GM13976 (cell line): ENCODE measurements around the gene VWDE.
"Not testable (repeated sequence)": the region's sequence is repeated elsewhere in the genome, so short reads cannot be mapped to it uniquely, and the experiment has no call there.

Experiments used
- DNase-seq: peaks from one replicate; pipeline ENCODE4 v3.0.0; 2012; ENCODE audit warnings: low spot score
- in situ Hi-C: fragments of 300-500 bp; cut with MboI; formaldehyde crosslinking; loops from one replicate; pipeline ENCODE4 v1.12.0; 2022; ENCODE audit warnings: low sequenced_read_pairs, mixed read lengths, inconsistent platforms; ENCODE audit not compliant: unreplicated experiment
- TF ChIP-seq, protein P1 (sequence below): IDR thresholded peaks from 2 replicates; pipeline ENCODE4 v1.5.1; 2012; ENCODE audit warnings: borderline replicate concordance, mild to moderate bottlenecking; ENCODE audit not compliant: insufficient read depth; ENCODE audit errors: extremely low read depth, missing control alignments, control extremely low read depth

Gene VWDE

DNA sequence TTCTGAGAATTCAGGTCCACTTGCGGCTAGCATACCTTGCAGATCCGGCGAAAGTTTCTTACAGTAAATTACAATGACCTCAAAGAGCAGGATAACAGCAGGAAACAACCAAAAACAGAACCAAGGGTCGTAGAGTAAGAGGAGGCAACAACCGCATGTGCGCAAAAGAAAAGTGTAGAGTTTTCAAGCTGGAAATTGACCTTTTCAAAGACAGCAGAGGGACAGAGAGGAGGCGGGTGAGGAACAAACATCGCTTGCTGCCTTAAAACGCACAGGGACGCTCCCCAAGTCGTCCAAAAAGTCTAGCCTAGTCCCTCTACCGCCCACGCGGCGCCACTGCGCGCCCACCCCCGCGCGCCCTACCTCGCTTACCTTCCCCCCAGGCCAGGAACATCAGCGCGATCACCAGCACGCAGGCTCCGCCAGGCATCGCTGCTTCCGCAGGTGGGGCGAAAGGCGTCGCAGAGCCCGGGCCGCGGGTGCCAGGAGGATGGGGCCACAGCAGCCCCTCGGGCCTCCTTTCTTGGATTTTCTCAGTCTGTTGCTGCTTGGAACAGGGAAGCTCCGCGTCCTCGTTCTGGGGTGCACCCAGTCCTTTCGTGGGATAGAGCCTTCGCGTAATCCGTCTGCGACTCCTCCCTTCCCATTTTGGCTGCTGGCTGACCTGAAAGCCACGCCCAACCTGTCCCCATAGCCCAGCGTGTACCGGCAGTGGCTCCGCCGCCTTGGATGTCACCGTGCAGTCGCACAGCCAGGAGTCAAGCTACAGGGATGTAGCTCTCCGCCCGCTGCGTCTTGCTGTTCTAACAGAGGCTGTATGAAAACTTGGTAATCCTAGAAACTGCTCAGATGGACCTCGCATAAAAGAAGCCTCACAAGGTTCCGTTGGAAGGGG, at the start of gene VWDE:
Gene VWDE (minus strand): TSS at position 579 of the 895 bp plus-strand sequence. CDS start 149 bp downstream, at position 430.
- in situ Hi-C loops = no loop called here
- peak; percentile 56 for DNase-seq
- TF ChIP-seq, protein P1, sequence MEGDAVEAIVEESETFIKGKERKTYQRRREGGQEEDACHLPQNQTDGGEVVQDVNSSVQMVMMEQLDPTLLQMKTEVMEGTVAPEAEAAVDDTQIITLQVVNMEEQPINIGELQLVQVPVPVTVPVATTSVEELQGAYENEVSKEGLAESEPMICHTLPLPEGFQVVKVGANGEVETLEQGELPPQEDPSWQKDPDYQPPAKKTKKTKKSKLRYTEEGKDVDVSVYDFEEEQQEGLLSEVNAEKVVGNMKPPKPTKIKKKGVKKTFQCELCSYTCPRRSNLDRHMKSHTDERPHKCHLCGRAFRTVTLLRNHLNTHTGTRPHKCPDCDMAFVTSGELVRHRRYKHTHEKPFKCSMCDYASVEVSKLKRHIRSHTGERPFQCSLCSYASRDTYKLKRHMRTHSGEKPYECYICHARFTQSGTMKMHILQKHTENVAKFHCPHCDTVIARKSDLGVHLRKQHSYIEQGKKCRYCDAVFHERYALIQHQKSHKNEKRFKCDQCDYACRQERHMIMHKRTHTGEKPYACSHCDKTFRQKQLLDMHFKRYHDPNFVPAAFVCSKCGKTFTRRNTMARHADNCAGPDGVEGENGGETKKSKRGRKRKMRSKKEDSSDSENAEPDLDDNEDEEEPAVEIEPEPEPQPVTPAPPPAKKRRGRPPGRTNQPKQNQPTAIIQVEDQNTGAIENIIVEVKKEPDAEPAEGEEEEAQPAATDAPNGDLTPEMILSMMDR = no peak

DNA sequence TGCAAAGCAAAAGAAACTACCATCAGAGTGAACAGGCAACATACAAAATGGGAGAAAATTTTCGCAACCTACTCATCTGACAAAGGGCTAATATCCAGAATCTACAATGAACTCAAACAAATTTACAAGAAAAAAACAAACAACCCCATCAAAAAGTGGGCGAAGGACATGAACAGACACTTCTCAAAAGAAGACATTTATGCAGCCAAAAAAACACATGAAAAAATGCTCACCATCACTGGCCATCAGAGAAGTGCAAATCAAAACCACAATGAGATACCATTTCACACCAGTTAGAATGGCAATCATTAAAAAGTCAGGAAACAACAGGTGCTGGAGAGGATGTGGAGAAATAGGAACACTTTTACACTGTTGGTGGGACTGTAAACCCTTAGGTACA, 49.5 kb upstream of the VWDE start:
- DNase-seq, in situ Hi-C loops: not testable (repeated sequence)

DNA sequence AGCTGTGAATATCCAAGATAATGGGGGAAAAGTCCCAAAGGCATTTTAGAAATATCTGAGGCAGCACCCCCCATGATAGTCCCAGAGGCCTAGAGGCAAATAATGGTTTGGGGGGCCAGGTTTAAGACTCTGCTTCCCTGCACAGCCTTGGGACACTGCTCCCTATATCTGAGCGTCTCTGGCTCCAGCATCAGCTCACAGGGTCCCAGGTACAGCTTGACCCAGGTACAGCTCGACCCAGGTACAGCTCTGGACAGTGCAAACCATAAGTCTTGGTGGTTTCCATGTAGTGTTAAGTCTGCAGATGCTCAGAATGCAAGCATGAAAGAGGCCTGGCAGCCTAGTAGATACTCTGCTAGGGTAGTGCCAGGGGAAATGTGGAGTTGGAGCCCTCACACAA, 47.0 kb upstream of the VWDE start:
- in situ Hi-C loops = no loop called here
- DNase-seq = no peak
- TF ChIP-seq, protein P1 = no peak

DNA sequence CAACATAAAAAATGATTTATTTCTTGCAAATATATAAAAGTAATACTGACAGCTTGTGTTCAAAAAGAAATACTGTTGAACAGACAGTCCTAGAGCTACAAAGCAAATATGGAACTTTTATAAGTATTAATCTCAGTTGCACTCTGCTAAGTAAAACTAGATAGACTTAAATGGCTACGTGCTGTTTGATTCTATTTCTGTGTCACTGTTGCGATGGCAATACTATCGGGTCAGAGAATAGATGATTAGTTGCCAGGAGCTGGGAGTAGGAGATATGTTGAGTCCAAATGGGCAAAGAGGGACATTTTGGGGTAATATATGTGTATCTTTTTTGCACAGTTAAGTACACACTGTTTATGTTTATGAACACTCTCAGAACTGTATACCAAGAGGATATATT, 41.1 kb upstream of the VWDE start:
- DNase-seq = no peak
- in situ Hi-C loops = no loop called here
- TF ChIP-seq, protein P1 = no peak

DNA sequence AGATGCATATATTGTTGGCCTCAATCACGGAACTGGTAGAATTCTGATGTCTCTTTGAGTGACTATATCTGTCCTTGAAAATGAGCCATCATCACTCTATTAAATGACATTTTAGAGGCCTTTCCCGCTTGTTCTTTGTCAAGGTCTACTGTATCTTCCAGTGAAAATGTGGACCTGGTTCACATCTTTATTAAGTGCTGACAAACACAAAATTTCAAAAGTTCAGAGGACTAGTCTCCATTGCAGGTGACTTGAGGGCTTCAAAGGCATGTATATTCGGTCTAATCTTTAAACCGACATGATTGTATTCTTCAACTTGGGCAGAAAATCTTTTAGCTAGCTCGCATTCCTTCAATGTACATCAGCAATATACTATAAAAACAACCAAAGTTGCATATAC, 36.6 kb upstream of the VWDE start:
- no peak for DNase-seq
- TF ChIP-seq, protein P1 = no peak

DNA sequence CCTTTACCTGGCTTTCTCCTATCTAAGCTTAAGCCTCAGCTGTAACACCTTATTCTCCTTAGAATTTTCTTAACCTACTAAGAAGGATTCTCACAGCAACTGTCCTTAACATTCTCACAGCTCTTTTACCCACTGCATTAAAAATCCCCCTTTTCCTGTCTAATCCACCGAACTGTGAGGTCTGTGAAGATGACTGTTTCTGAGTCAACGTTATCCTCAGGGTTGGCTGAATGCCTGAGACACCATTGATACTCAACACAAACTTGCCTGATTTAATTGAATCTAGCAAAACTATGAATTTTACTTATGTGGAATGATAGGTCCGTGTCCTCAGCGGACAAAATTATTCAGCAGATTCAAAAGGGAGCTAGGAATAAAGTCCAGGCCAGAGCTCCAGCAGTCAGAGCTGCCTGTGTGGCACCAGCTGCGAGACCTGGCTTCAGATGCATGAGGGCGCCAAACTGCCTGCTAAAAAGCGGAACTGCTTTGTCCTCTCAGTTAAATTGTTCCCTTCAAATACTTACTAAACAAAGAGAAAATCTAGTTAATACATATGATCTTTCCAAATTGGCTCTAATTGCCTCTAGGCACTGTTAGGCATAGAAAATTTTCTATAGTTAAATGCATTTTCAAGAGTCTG, 33.4 kb upstream of the VWDE start:
- in situ Hi-C loops = no loop called here
- TF ChIP-seq, protein P1 = peak; percentile 14
- no peak for DNase-seq

More for the DNA sequence above, 36.6 kb upstream of the VWDE start:
- in situ Hi-C loops = no loop called here

DNA sequence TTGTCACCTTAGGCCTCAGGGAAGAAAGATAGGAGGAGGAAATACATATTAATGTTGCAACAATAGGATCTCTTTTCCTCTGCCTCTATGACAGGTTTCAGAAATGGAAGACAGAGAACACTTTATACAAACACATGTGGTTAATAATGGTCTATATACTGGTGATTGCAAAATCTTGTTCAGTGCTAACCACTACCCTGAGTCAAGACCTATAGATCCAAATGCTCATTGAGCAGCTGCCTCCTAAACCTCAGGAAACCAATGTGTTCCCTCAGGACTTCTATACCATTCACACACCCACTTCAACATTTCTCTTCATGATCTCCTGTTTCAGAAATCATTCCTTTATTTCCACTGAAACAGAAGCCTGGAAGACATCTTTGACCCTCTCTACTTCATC, 32.5 kb upstream of the VWDE start:
- DNase-seq = no peak
- in situ Hi-C loops = no loop called here
- TF ChIP-seq, protein P1 = no peak
